HepG2 (cell line): Measurements from ENCODE around the gene SINHCAF. TPM values are rescaled to one million over a fixed set of nuclear protein-coding genes. Genes with fewer than 3 reads are reported as not detected.
A peak's percentile ranks its signal among the peaks of the same experiment; 100 is the strongest.

ENCODE experiments used
- FLYWCH1 ChIP-seq: sonication (generic); formaldehyde crosslinking; IDR thresholded peaks from 2 replicates; pipeline ENCODE4 v1.8.1; 2023; ENCODE audit warnings: mild to moderate bottlenecking, missing genetic modification reagents
- HNRNPK ChIP-seq: fragments of 200-400 bp; formaldehyde crosslinking; IDR thresholded peaks from 2 replicates; pipeline ENCODE4 v1.6.1; 2018; ENCODE audit warnings: low read length, low read depth, moderate library complexity, mild to moderate bottlenecking; ENCODE audit not compliant: poor library complexity, severe bottlenecking
- IRF9 ChIP-seq: sonication (generic); formaldehyde crosslinking; IDR thresholded peaks from 2 replicates; pipeline ENCODE4 v1.8.0; 2022; ENCODE audit warnings: missing genetic modification reagents, mild to moderate bottlenecking, borderline replicate concordance
- MIER3 ChIP-seq: IDR thresholded peaks from 2 replicates; pipeline ENCODE4 v1.6.1; 2016; ENCODE audit warnings: missing compliant biosample characterization, borderline replicate concordance
- MTF1 ChIP-seq: sonication (generic); formaldehyde crosslinking; IDR thresholded peaks from 2 replicates; pipeline ENCODE4 v1.5.0; 2020; ENCODE audit warnings: missing genetic modification reagents
- RBFOX2 ChIP-seq: fragments of 200-400 bp; formaldehyde crosslinking; IDR thresholded peaks from 2 replicates; pipeline ENCODE4 v1.6.1; 2017; ENCODE audit warnings: low read depth, mild to moderate bottlenecking, low read length
- ZFP91 ChIP-seq: sonication (generic); formaldehyde crosslinking; IDR thresholded peaks from 2 replicates; pipeline ENCODE4 v1.9.0; 2022; ENCODE audit warnings: missing genetic modification reagents, mild to moderate bottlenecking, borderline replicate concordance
- ZNF430 ChIP-seq: sonication (generic); formaldehyde crosslinking; IDR thresholded peaks from 2 replicates; pipeline ENCODE4 v1.9.0; 2021; ENCODE audit warnings: mild to moderate bottlenecking, missing genetic modification reagents
- ZNF564 ChIP-seq: sonication (generic); formaldehyde crosslinking; IDR thresholded peaks from 2 replicates; pipeline ENCODE4 v1.8.1; 2023; ENCODE audit warnings: mild to moderate bottlenecking, missing genetic modification reagents
- ZNF674 ChIP-seq: sonication (generic); formaldehyde crosslinking; IDR thresholded peaks from 2 replicates; pipeline ENCODE4 v1.5.0; 2020; ENCODE audit warnings: low read depth, mild to moderate bottlenecking, missing genetic modification reagents
- polyA plus RNA-seq, 8 experiments: library from polyadenylated mRNA; depleted of rRNA in 3 of 8; stranded (reverse) in 7 of 8; unstranded in 1 of 8; fragments of >200 nt; fragmentation: Illumina TruSeq in 4 of 8; extraction: Trizol in 4 of 8; gene quantifications; 2 replicates each; pipeline versions ENCODE4 v1.2.1 to v1.2.3, GENCODE V29; 2011 to 2016; ENCODE audit warnings: low read depth in 4 of 8, missing spikeins in 1 of 8, mixed read lengths in 1 of 8; ENCODE audit not compliant: insufficient read depth in 1 of 8
- total RNA-seq, 5 experiments: library from RNA; depleted of rRNA; stranded (reverse); fragments of >200 nt; fragmentation: Illumina TruSeq; extraction: Trizol; gene quantifications; 2 replicates each; pipeline ENCODE4 v1.2.3, GENCODE V29; 2016; ENCODE audit warnings: low read depth in 1 of 5
- TF ChIP-seq, protein P1 (sequence below): sonication (generic); formaldehyde crosslinking; IDR thresholded peaks from 2 replicates; pipeline ENCODE4 v1.5.0; 2020; ENCODE audit warnings: mild to moderate bottlenecking, missing genetic modification reagents
- TF ChIP-seq, protein P2 (sequence below): sonication (generic); formaldehyde crosslinking; IDR thresholded peaks from 2 replicates; pipeline ENCODE4 v1.5.0; 2020; ENCODE audit warnings: mild to moderate bottlenecking, missing genetic modification reagents
- TF ChIP-seq, protein P3 (sequence below): sonication (generic); formaldehyde crosslinking; IDR thresholded peaks from 2 replicates; pipeline ENCODE4 v1.9.0; 2021; ENCODE audit warnings: mild to moderate bottlenecking, missing genetic modification reagents

The SINHCAF gene
- total and polyA plus RNA-seq, 2 of the 13 experiments (the other 11 are each of a cell fraction or from before 2014, with no cell fraction given), result 54.6 to 97.8 TPM

DNA sequence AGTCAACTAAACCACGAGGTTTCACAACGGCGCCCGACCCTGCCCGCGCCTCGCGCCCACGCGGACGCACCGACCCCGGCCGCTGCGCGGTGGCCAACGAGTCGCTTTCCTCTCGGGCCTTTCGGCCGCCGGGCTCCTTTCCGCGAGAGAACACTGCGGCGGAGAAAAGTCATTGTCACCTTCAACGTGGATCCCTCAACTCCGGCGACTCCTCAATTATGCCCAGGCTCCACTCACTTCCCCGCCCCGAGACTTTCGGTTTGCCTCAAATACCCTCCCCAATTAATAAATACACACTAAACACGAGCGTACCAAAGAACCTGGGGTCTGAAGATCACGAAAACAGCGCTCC is 450 bp downstream of the SINHCAF start (continued):
- TF ChIP-seq ZNF674 (CRISPR knock-in tag), result no peak
- no peak for TF ChIP-seq ZFP91 (CRISPR knock-in tag)
- peak; percentile 60; the same call in 1 of the 2 replicates for TF ChIP-seq ZNF564
- TF ChIP-seq, protein P1, sequence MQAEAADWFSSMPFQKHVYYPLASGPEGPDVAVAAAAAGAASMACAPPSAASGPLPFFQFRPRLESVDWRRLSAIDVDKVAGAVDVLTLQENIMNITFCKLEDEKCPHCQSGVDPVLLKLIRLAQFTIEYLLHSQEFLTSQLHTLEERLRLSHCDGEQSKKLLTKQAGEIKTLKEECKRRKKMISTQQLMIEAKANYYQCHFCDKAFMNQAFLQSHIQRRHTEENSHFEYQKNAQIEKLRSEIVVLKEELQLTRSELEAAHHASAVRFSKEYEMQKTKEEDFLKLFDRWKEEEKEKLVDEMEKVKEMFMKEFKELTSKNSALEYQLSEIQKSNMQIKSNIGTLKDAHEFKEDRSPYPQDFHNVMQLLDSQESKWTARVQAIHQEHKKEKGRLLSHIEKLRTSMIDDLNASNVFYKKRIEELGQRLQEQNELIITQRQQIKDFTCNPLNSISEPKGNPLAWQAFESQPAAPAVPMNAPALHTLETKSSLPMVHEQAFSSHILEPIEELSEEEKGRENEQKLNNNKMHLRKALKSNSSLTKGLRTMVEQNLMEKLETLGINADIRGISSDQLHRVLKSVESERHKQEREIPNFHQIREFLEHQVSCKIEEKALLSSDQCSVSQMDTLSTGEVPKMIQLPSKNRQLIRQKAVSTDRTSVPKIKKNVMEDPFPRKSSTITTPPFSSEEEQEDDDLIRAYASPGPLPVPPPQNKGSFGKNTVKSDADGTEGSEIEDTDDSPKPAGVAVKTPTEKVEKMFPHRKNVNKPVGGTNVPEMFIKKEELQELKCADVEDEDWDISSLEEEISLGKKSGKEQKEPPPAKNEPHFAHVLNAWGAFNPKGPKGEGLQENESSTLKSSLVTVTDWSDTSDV (CRISPR knock-in tag), result 0 out of 2 replicates have a peak, but pooled peaks have one; percentile 15
- TF ChIP-seq HNRNPK, result no peak
- TF ChIP-seq IRF9 (CRISPR knock-in tag), result peak; percentile 25; the same call in 1 of the 2 replicates
- no peak for TF ChIP-seq FLYWCH1
- TF ChIP-seq MTF1 (CRISPR knock-in tag), result no peak
- TF ChIP-seq, protein P2, sequence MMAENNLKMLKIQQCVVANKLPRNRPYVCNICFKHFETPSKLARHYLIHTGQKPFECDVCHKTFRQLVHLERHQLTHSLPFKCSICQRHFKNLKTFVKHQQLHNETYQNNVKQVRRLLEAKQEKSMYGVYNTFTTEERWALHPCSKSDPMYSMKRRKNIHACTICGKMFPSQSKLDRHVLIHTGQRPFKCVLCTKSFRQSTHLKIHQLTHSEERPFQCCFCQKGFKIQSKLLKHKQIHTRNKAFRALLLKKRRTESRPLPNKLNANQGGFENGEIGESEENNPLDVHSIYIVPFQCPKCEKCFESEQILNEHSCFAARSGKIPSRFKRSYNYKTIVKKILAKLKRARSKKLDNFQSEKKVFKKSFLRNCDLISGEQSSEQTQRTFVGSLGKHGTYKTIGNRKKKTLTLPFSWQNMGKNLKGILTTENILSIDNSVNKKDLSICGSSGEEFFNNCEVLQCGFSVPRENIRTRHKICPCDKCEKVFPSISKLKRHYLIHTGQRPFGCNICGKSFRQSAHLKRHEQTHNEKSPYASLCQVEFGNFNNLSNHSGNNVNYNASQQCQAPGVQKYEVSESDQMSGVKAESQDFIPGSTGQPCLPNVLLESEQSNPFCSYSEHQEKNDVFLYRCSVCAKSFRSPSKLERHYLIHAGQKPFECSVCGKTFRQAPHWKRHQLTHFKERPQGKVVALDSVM (CRISPR knock-in tag), result no peak
- 0 out of 2 replicates have a peak, but pooled peaks have one; percentile 1 for TF ChIP-seq MIER3 (CRISPR knock-in tag)
- TF ChIP-seq RBFOX2, result peak; percentile 75
- TF ChIP-seq ZNF430 (CRISPR knock-in tag), result no peak
- TF ChIP-seq, protein P3, sequence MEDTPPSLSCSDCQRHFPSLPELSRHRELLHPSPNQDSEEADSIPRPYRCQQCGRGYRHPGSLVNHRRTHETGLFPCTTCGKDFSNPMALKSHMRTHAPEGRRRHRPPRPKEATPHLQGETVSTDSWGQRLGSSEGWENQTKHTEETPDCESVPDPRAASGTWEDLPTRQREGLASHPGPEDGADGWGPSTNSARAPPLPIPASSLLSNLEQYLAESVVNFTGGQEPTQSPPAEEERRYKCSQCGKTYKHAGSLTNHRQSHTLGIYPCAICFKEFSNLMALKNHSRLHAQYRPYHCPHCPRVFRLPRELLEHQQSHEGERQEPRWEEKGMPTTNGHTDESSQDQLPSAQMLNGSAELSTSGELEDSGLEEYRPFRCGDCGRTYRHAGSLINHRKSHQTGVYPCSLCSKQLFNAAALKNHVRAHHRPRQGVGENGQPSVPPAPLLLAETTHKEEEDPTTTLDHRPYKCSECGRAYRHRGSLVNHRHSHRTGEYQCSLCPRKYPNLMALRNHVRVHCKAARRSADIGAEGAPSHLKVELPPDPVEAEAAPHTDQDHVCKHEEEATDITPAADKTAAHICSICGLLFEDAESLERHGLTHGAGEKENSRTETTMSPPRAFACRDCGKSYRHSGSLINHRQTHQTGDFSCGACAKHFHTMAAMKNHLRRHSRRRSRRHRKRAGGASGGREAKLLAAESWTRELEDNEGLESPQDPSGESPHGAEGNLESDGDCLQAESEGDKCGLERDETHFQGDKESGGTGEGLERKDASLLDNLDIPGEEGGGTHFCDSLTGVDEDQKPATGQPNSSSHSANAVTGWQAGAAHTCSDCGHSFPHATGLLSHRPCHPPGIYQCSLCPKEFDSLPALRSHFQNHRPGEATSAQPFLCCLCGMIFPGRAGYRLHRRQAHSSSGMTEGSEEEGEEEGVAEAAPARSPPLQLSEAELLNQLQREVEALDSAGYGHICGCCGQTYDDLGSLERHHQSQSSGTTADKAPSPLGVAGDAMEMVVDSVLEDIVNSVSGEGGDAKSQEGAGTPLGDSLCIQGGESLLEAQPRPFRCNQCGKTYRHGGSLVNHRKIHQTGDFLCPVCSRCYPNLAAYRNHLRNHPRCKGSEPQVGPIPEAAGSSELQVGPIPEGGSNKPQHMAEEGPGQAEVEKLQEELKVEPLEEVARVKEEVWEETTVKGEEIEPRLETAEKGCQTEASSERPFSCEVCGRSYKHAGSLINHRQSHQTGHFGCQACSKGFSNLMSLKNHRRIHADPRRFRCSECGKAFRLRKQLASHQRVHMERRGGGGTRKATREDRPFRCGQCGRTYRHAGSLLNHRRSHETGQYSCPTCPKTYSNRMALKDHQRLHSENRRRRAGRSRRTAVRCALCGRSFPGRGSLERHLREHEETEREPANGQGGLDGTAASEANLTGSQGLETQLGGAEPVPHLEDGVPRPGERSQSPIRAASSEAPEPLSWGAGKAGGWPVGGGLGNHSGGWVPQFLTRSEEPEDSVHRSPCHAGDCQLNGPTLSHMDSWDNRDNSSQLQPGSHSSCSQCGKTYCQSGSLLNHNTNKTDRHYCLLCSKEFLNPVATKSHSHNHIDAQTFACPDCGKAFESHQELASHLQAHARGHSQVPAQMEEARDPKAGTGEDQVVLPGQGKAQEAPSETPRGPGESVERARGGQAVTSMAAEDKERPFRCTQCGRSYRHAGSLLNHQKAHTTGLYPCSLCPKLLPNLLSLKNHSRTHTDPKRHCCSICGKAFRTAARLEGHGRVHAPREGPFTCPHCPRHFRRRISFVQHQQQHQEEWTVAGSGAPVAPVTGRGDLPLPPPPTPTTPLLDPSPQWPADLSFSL (CRISPR knock-in tag), result no peak
